Activated T-helper 1 cell treated with anti-CD3 and anti-CD28 coated beads, Interleukin-12 subunit alpha, Interleukin-12 subunit beta, Interleukin-2, Interleukin-4 antibody, amounts not matched to agents 30 ng/mL and 10 ng/mL and 1 ng/mL, durations not matched to agents 14 hours and 24 hours and 36 hours (primary cell): ENCODE measurements around the gene FGF18. TPM values are rescaled to one million over a fixed set of nuclear protein-coding genes. Genes with fewer than 3 reads are reported as not detected.
"Not testable (repeated sequence)": the region's sequence is repeated elsewhere in the genome, so short reads cannot be mapped to it uniquely, and the experiment has no call there.

Source experiments
- DNase-seq: peaks from one replicate; pipeline ENCODE4 v3.0.0; 2021; ENCODE audit warnings: low spot score
- H3K27ac Mint-ChIP-seq: one replicate; pipeline ENCODE4 v1.8.0; 2021; ENCODE audit warnings: mild to moderate bottlenecking, mixed read lengths
- H3K27me3 Mint-ChIP-seq: one replicate; pipeline ENCODE4 v1.8.0; 2022; ENCODE audit warnings: mild to moderate bottlenecking, moderate library complexity, mixed read lengths; ENCODE audit not compliant: insufficient read depth
- H3K36me3 Mint-ChIP-seq: one replicate; pipeline ENCODE4 v1.8.0; 2021; ENCODE audit warnings: low read depth, mixed read lengths
- H3K4me1 Mint-ChIP-seq: one replicate; pipeline ENCODE4 v1.8.0; 2021; ENCODE audit warnings: low read depth, mixed read lengths
- H3K4me3 Mint-ChIP-seq: one replicate; pipeline ENCODE4 v1.8.0; 2021; ENCODE audit warnings: mild to moderate bottlenecking, moderate library complexity, mixed read lengths
- H3K9me3 Mint-ChIP-seq: one replicate; pipeline ENCODE4 v1.8.0; 2021; ENCODE audit warnings: mixed read lengths
- intact Hi-C: fragments of 100-400 bp; cut with micrococcal nuclease; formaldehyde crosslinking; loops from one replicate; pipeline ENCODE4 v1.15.1; 2024
- total RNA-seq: library from RNA; stranded (reverse); gene quantifications from 2 replicates; pipeline ENCODE4 v1.2.3, GENCODE V29; 2022

FGF18 gene
- total RNA-seq, 1 donor from 2014 or later, result 0.21 TPM

DNA sequence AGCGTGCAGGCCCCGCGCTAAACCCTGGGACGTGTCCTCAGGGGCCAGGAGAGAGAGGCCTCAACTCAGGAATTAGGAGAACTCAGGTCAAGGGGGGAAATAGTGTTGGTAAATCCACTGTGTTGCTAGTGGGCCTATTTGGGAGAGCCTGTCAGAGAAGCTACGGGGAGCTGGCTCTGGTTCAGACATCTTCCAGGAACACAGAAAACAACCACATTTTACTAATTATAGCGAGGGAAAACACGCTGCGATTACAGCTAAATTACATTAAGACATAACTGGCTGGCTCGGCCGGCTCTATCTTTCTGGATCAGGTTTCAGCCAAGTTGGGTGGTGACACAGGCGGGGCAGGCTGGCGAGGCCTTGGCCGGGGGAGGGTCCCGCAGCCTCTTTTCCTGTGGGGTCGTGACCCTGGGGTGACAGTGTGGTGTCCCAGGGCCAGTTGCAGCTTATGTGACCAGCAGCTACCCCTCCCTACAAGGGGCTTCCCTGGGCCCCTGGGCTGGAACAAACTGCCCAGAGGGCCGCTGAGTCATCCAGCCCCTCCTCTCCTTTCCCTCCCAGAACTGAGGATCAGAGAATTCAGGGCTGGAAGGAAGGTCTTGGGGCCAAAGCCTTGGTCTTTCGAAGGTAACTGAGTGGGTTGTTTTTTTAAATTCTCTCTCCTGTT lies 75.1 kb downstream of the FGF18 start:
- Mint-ChIP-seq H3K4me3 (no peak overlapping the region), H3K4me1 (no peaks in the 10 kb centered on the region), H3K36me3 (no peaks in the 10 kb centered on the region), H3K27me3 (peaks cover 4% of the 10 kb centered on the region), H3K9me3 (no peaks in the 10 kb centered on the region), H3K27ac (no peak overlapping the region)
- no peak for DNase-seq
- intact Hi-C loops, result no loop called here

DNA sequence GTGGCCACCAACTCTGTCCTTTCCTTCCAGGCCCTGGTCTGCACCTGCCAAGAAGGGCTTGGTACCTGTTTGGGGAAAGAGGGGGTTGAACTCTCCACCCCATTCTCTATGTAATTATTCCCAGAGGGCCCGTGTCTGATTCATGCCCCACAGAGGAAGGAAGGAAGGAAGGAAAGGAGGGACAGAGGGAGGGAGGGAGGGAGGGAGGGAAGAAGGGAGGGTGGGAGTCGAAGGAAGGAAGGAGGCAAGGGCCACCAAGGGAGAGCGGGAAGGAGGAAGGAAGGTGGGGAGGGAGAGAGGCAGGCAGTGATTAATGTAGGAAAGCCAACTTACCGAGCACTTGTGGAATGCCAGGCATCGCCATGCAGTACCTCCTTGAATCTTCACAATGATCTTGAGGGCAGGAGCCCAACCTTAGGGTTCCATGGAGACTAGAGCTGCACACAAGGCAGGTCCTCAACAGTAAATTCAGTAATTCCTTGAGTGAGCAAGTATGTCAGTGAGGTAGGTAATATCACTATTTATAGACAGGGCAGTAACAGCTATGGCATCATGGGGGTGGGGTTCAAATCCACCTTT lies 75.8 kb downstream of the FGF18 start:
- H3K27me3 Mint-ChIP-seq, result peaks cover 4% of the 10 kb centered on the region
- no peaks in the 10 kb centered on the region for H3K9me3 Mint-ChIP-seq
- no peaks in the 10 kb centered on the region for H3K36me3 Mint-ChIP-seq
- no peak overlapping the region for H3K27ac Mint-ChIP-seq
- H3K4me3 Mint-ChIP-seq, result no peak overlapping the region
- intact Hi-C loops, result no loop called here
- DNase-seq, result no peak
- no peaks in the 10 kb centered on the region for H3K4me1 Mint-ChIP-seq

DNA sequence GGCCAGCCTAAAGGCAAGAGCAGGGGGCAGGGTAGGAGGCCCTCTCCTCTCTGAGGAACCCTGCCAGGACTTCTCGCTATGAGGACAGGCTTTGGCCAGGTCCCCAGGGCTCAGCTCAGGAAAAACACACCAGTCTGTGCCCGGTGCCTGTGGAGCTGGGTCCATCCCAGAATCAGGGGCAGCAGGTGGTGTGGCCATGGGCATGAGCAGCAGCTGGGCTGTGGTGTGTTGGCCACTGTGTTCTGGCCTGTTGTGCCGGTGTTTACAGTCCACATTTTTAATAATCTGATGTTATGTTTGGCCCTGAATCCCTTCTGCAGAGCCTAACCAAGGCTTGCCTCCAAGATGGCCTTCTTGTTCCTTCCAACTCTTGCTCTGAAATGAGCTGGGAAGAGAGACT lies 77.0 kb downstream of the FGF18 start:
- no peaks in the 10 kb centered on the region for H3K9me3 Mint-ChIP-seq
- H3K4me3 Mint-ChIP-seq, result no peak overlapping the region
- H3K27me3 Mint-ChIP-seq, result peaks cover 2% of the 10 kb centered on the region
- H3K27ac Mint-ChIP-seq, result no peak overlapping the region
- H3K36me3 Mint-ChIP-seq, result no peaks in the 10 kb centered on the region
- no peaks in the 10 kb centered on the region for H3K4me1 Mint-ChIP-seq
- intact Hi-C loops, result no loop called here
- DNase-seq, result no peak

DNA sequence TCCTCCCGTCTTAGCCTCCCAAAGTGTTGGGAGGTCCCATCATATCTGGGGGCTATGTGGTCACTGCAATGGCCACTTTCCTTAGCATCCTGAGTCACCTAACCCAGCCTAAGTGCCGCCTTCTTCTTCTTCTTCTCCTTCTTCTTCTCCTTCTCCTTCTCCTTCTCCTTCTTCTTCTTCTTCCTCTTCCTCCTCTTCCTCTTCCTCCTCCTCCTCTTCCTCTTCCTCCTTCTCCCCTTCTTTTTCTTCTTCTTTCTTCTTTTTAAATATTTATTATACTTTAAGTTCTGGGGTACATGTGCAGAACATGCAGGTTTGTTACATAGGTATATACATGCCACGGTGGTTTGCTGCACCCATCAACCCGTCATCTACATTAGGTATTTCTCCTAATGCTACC lies 78.0 kb downstream of the FGF18 start:
- H3K36me3 Mint-ChIP-seq, DNase-seq, H3K27ac Mint-ChIP-seq, H3K9me3 Mint-ChIP-seq, intact Hi-C loops, H3K4me3 Mint-ChIP-seq, H3K4me1 Mint-ChIP-seq, H3K27me3 Mint-ChIP-seq: not testable (repeated sequence)

DNA sequence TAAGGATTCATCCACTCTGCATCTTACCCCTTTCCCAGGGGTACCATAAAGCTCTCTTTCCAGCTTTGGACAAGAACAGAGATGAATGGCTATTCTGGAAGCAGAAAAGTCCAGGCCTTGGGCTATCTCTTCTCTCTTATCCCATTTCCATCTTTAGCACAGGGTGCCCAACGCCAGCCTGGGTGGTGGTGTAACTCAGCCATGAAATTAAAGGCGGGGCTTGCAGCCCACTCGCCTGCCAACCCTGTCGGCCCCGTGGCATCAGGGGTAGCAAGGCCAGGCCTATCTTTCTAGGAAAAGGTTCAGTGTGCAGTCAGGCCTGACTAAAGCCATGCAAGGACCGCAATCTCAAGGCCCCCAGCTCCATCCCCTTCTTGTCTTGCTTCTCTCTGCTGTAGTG lies 78.7 kb downstream of the FGF18 start:
- no peak overlapping the region for H3K4me3 Mint-ChIP-seq
- peaks cover 2% of the 10 kb centered on the region for H3K27me3 Mint-ChIP-seq
- no peaks in the 10 kb centered on the region for H3K4me1 Mint-ChIP-seq
- no peak for DNase-seq
- no peak overlapping the region for H3K27ac Mint-ChIP-seq
- no peaks in the 10 kb centered on the region for H3K36me3 Mint-ChIP-seq
- intact Hi-C loops, result no loop called here
- H3K9me3 Mint-ChIP-seq, result no peaks in the 10 kb centered on the region

DNA sequence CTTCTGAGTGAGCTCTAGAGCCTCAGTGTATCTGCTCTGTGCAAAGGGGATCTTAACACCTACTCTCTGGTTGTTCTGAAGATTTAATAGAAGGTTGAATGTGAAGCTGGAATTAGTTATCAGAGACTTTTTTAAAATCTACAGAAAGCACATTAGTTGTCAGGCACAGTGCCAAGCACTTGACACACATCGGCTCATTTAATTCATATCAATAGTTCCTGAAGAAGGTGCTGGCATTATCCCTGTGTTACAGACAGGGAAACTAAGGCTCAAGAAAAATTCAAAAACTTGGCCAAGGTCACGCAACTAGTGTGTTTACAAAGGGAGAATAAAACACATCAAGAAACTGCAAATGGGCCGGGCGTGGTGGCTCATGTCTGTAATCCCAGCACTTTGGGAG lies 80.2 kb downstream of the FGF18 start:
- Mint-ChIP-seq H3K4me3 (no peak overlapping the region), H3K4me1 (no peaks in the 10 kb centered on the region), H3K36me3 (no peaks in the 10 kb centered on the region), H3K27ac (no peak overlapping the region), H3K9me3 (no peaks in the 10 kb centered on the region), H3K27me3 (no peaks in the 10 kb centered on the region)
- no peak for DNase-seq
- intact Hi-C loops, result no loop called here

DNA sequence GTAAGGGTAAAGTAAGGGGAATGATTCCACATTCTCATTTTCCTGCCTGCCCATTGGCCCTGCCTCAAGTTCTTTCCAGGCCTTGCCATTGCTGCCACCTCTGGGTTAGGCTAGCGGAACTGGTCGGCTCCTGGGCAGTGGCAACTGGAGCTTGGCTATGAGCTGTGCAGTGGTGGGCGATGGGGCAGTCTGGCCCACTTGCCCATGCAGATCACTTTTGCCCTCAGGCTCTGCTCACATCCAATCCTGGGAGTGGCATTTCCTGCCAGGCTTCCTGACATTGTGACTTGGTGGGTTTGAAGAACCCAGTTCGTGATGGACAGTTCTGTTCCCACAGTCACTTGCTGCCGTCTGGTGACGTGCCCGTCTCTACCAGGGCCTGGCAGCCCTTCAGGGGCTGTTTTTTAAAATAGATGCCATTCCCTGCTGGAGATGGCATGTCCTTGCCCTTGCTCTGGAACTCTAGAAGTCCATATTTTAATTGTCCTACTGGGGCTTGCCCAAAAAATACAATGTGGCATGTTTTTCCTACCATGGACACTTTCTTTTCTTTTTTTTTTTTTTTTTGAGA lies 86.1 kb downstream of the FGF18 start:
- no peak for DNase-seq
- H3K27me3 Mint-ChIP-seq, result no peaks in the 10 kb centered on the region

DNA sequence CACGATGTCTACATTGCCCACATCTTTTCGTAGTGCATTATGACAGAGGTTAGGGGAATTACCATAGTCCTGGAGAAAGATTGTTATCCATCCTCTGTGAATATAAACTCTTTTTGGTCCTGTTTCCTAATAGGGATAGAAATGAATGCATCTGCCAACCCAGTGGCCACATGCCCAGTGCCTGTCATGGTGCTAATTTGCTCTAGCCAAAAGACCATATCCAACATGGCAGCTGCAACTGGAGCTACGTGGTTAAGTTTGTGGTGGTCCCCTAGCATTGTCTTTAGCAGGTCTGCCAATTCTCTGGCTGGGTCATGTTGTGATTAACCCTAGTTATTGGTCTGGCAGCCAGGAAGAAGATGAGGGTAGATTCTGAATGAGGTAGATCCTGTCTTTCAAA lies 87.5 kb downstream of the FGF18 start:
- Mint-ChIP-seq H3K9me3 (no peaks in the 10 kb centered on the region), H3K27me3 (no peaks in the 10 kb centered on the region), H3K36me3 (no peaks in the 10 kb centered on the region), H3K27ac (no peak overlapping the region), H3K4me1 (no peaks in the 10 kb centered on the region), H3K4me3 (no peak overlapping the region)
- DNase-seq, result no peak
- intact Hi-C loops, result no loop called here

More for the DNA sequence above, 86.1 kb downstream of the FGF18 start:
- no peaks in the 10 kb centered on the region for H3K9me3 Mint-ChIP-seq
- H3K4me3 Mint-ChIP-seq, result no peak overlapping the region
- intact Hi-C loops, result no loop called here
- no peaks in the 10 kb centered on the region for H3K36me3 Mint-ChIP-seq
- H3K4me1 Mint-ChIP-seq, result no peaks in the 10 kb centered on the region
- H3K27ac Mint-ChIP-seq, result no peak overlapping the region

Other genes starting within 250 kb of the FGF18 start
- gene TLX3, start 110.4 kb upstream of the FGF18 start, total RNA-seq, result not detected in 2 replicates
- 2,729 and 2,809 TPM in 2 replicates for gene NPM1, start 31.8 kb upstream of the FGF18 start, total RNA-seq